Peyer's patch (tissue), 4 donors: ENCODE measurements around the gene TSPAN31. TPM values are rescaled to one million over a fixed set of nuclear protein-coding genes. Genes with fewer than 3 reads are reported as not detected.

Experiments used
- DNase-seq, 3 donors: peaks; one replicate each; pipeline ENCODE4 v3.0.0-alpha.2; 2017 to 2019
- H3K27ac ChIP-seq, 4 donors: fragments of 200-600 bp; sonication (generic); one replicate each; pipeline ENCODE4 v1.5.1; 2016 to 2019
- H3K27me3 ChIP-seq, 2 donors: fragments of 200-600 bp; sonication (generic); one replicate each; pipeline ENCODE4 v1.5.1; 2019
- H3K36me3 ChIP-seq, 3 donors: fragments of 200-600 bp; sonication (generic); one replicate each; pipeline ENCODE4 v1.5.1; 2016 to 2019
- H3K4me1 ChIP-seq, 4 donors: fragments of 200-600 bp; sonication (generic); one replicate each; pipeline ENCODE4 v1.5.1; 2016 to 2019
- H3K4me3 ChIP-seq, 4 donors: fragments of 200-600 bp; sonication (generic); 1 replicate in 3 of 4; 2 replicates in 1 of 4; pipeline ENCODE4 v1.5.1; 2016 to 2019; ENCODE audit warnings: mild to moderate bottlenecking in 1 of 4
- H3K9me3 ChIP-seq, 4 donors: fragments of 200-600 bp; sonication (generic); one replicate each; pipeline ENCODE4 v1.5.1; 2016 to 2019; ENCODE audit warnings: mild to moderate bottlenecking in 1 of 4
- CTCF ChIP-seq, 6 experiments: fragments of 450-650 bp in 4 of 6; fragments of 200-600 bp in 2 of 6; sonication (generic) in 1 of 6; IDR thresholded peaks; one replicate each; pipeline ENCODE4 v1.5.1; 2017 to 2019; ENCODE audit warnings: antibody characterized with exemption in 6 of 6, mild to moderate bottlenecking in 3 of 6, moderate library complexity in 1 of 6
- POLR2A ChIP-seq, 2 donors: fragments of 450-650 bp; IDR thresholded peaks; one replicate each; pipeline ENCODE4 v1.5.1; 2017; ENCODE audit warnings: antibody characterized with exemption in 2 of 2, mild to moderate bottlenecking in 2 of 2, moderate library complexity in 2 of 2
- total RNA-seq, 4 donors: library from RNA; depleted of rRNA; stranded (reverse); fragments of >200 nt; gene quantifications; one replicate each; pipeline ENCODE4 v1.1.0, GENCODE V29; 2016

The TSPAN31 gene
- total RNA-seq, 4 donors from 2014 or later: 45.7 to 65.7 (median 55.6) TPM

GRCh38 chr12:57767876-57768275, 23.0 kb downstream of the TSPAN31 start:
- H3K4me3 ChIP-seq: no peak overlapping the region
- H3K36me3 ChIP-seq: no peaks in the 10 kb centered on the region
- peaks cover 0 to 37% (median 25%) of the 10 kb centered on the region in 4 donors for H3K4me1 ChIP-seq
- no peak for TF ChIP-seq POLR2A (IDR thresholded peaks at IDR 0.05)
- no peak for TF ChIP-seq CTCF (IDR thresholded peaks at IDR 0.05)
- H3K27me3 ChIP-seq: peaks cover 0 to 13% of the 10 kb centered on the region in 2 donors
- no peak for DNase-seq
- no peak overlapping the region for H3K27ac ChIP-seq
- no peaks in the 10 kb centered on the region for H3K9me3 ChIP-seq

GRCh38 chr12:57769594-57769993, 24.8 kb downstream of the TSPAN31 start:
- DNase-seq: no peak
- TF ChIP-seq POLR2A (IDR thresholded peaks at IDR 0.05) (no peak), CTCF (IDR thresholded peaks at IDR 0.05) (no peak)
- Histone ChIP-seq H3K9me3 (no peaks in the 10 kb centered on the region), H3K36me3 (no peaks in the 10 kb centered on the region), H3K4me1 (peaks cover 0 to 34% (median 24%) of the 10 kb centered on the region in 4 donors), H3K27me3 (peaks cover 0 to 13% of the 10 kb centered on the region in 2 donors), H3K27ac (no peak overlapping the region), H3K4me3 (no peak overlapping the region)

- TF ChIP-seq CTCF (IDR thresholded peaks at IDR 0.05) (no peak), POLR2A (IDR thresholded peaks at IDR 0.05) (no peak)
- H3K27ac ChIP-seq: no peak overlapping the region
- H3K36me3 ChIP-seq: no peaks in the 10 kb centered on the region
- no peaks in the 10 kb centered on the region for H3K9me3 ChIP-seq
- no peak overlapping the region for H3K4me3 ChIP-seq
- peaks cover 0 to 23% (median 14%) of the 10 kb centered on the region in 4 donors for H3K4me1 ChIP-seq
- peaks cover 0 to 11% of the 10 kb centered on the region in 2 donors for H3K27me3 ChIP-seq
- DNase-seq: no peak
These were observed 25.9 kb downstream of the TSPAN31 start for GRCh38 chr12:57770734-57771133.

- H3K4me3 ChIP-seq: peak overlapping the region; percentile 54 to 72 (median 64)
- peak; percentile 82 to 93 (median 92) for DNase-seq
- peaks cover 0 to 17% (median 8%) of the 10 kb centered on the region in 4 donors for H3K4me1 ChIP-seq
These were observed 26.5 kb downstream of the TSPAN31 start for GRCh38 chr12:57771236-57771872.

GRCh38 chr12:57771873-57772428, 27.1 kb downstream of the TSPAN31 start, which contains the start of gene METTL1:
TSS of gene METTL1 (minus strand) at chr12:57772105. CDS start at chr12:57772083, 22 bp downstream.
- H3K4me3 ChIP-seq: peak within 1 kb of the TSS; percentile 54 to 72 (median 64)
- H3K4me1 ChIP-seq: peaks cover 0 to 11% (median 3%) of the 10 kb centered on the region in 4 donors
- H3K9me3 ChIP-seq: no peaks in the 10 kb centered on the region

More at GRCh38 chr12:57771236-57771872, 26.5 kb downstream of the TSPAN31 start:
- peaks cover 0 to 6% of the 10 kb centered on the region in 2 donors for H3K27me3 ChIP-seq
- peak overlapping the region; percentile 84 to 92 (median 86) for H3K27ac ChIP-seq
- H3K36me3 ChIP-seq: no peaks in the 10 kb centered on the region
- no peaks in the 10 kb centered on the region for H3K9me3 ChIP-seq
- TF ChIP-seq CTCF (IDR thresholded peaks at IDR 0.05) (no peak), POLR2A (IDR thresholded peaks at IDR 0.05) (no peak)

More at GRCh38 chr12:57771873-57772428, 27.1 kb downstream of the TSPAN31 start, which contains the start of gene METTL1:
- Histone ChIP-seq H3K27ac (peak within 1 kb of the TSS; percentile 84 to 92 (median 86)), H3K36me3 (no peaks in the 10 kb centered on the region), H3K27me3 (peaks cover 0 to 2% of the 10 kb centered on the region in 2 donors)
- peak in 1 of 2 donors; percentile 54 for TF ChIP-seq POLR2A (IDR thresholded peaks at IDR 0.05)
- peak in 1 of 6 experiments; percentile 19 for TF ChIP-seq CTCF (IDR thresholded peaks at IDR 0.05)
- peak; percentile 94 to 97 (median 95) for DNase-seq
